WTC11 (cell line): ENCODE measurements around the gene TRAFD1. TPM values are rescaled to one million over a fixed set of nuclear protein-coding genes. Genes with fewer than 3 reads are reported as not detected.
A peak's percentile ranks its signal among the peaks of the same experiment; 100 is the strongest.

Experiments
- ATAC-seq: fragments of 200-7000 bp; cut with Tn5 transposase; 2 replicates; pipeline ENCODE4 v1.10.0; 2021; ENCODE audit warnings: mild to moderate bottlenecking, moderate library complexity
- Bru-seq: library from RNA; stranded (reverse); fragments of 400-500 nt; gene quantifications from one replicate; lab custom pipeline; 2021; lab: Mats Ljungman, UMichigan
- CTCF ChIA-PET: fragments of 300-600 bp; sonication (Branson Sonifier 250); formaldehyde crosslinking; loops from one replicate; lab custom pipeline; 2021; ENCODE audit warnings: antibody characterized with exemption; lab: Charles Lee
- POLR2A ChIA-PET: fragments of 350-600 bp; sonication (Branson Sonifier 250); formaldehyde crosslinking; loops from one replicate; lab custom pipeline; 2021; ENCODE audit warnings: antibody characterized with exemption; lab: Charles Lee
- DNase-seq: peaks from one replicate; pipeline ENCODE4 v3.0.0; 2021; ENCODE audit warnings: low spot score
- H3K27ac Mint-ChIP-seq: 2 replicates; pipeline ENCODE4 v1.8.0; 2021; ENCODE audit warnings: mixed read lengths
- H3K27me3 Mint-ChIP-seq: 2 replicates; pipeline ENCODE4 v1.8.0; 2021; ENCODE audit warnings: low read depth, mild to moderate bottlenecking, moderate library complexity, mixed read lengths
- H3K36me3 Mint-ChIP-seq: 2 replicates; pipeline ENCODE4 v1.8.0; 2021; ENCODE audit warnings: mixed read lengths
- H3K4me1 Mint-ChIP-seq: 2 replicates; pipeline ENCODE4 v1.8.0; 2022; ENCODE audit warnings: mixed read lengths
- H3K4me3 Mint-ChIP-seq: 2 replicates; pipeline ENCODE4 v1.8.0; 2021; ENCODE audit warnings: mild to moderate bottlenecking, moderate library complexity, mixed read lengths
- H3K9me3 Mint-ChIP-seq: 2 replicates; pipeline ENCODE4 v1.8.0; 2021; ENCODE audit warnings: mixed read lengths
- ATF1 ChIP-seq: sonication (generic); formaldehyde crosslinking; IDR thresholded peaks from 2 replicates; pipeline ENCODE4 v1.8.1; 2023; ENCODE audit warnings: mild to moderate bottlenecking, moderate library complexity, missing genetic modification reagents
- CBFB ChIP-seq: sonication (generic); formaldehyde crosslinking; IDR thresholded peaks from 2 replicates; pipeline ENCODE4 v1.8.1; 2022; ENCODE audit warnings: mild to moderate bottlenecking, low read depth, missing genetic modification reagents
- CREM ChIP-seq: sonication (generic); formaldehyde crosslinking; IDR thresholded peaks from 2 replicates; pipeline ENCODE4 v1.8.1; 2022; ENCODE audit warnings: mild to moderate bottlenecking, missing genetic modification reagents, moderate library complexity
- ETV6 ChIP-seq: sonication (generic); formaldehyde crosslinking; IDR thresholded peaks from 2 replicates; pipeline ENCODE4 v1.8.1; 2022; ENCODE audit warnings: mild to moderate bottlenecking, missing genetic modification reagents
- FOXP1 ChIP-seq: sonication (generic); formaldehyde crosslinking; IDR thresholded peaks from 2 replicates; pipeline ENCODE4 v1.8.0; 2022; ENCODE audit warnings: missing genetic modification reagents, mild to moderate bottlenecking, moderate library complexity, borderline replicate concordance
- GRHL2 ChIP-seq: fragments of 250-450 bp; sonication (Bioruptor Pico); IDR thresholded peaks from 2 replicates; pipeline ENCODE4 v1.8.0; 2022; ENCODE audit warnings: mild to moderate bottlenecking, moderate library complexity; ENCODE audit not compliant: insufficient replicate concordance, severe bottlenecking
- GTF2I ChIP-seq: fragments of 250-450 bp; sonication (Bioruptor Pico); conservative IDR thresholded peaks from 2 replicates; pipeline ENCODE4 v1.4.0; 2021; ENCODE audit warnings: mild to moderate bottlenecking
- HMGA2 ChIP-seq: fragments of 250-450 bp; sonication (Bioruptor Pico); IDR thresholded peaks from 2 replicates; pipeline ENCODE4 v1.4.0; 2021; ENCODE audit warnings: mild to moderate bottlenecking, moderate library complexity
- IRF1 ChIP-seq: sonication (generic); formaldehyde crosslinking; IDR thresholded peaks from 2 replicates; pipeline ENCODE4 v1.8.0; 2023; ENCODE audit warnings: missing genetic modification reagents
- JUN ChIP-seq: sonication (generic); formaldehyde crosslinking; IDR thresholded peaks from 2 replicates; pipeline ENCODE4 v1.8.0; 2023; ENCODE audit warnings: mild to moderate bottlenecking, missing genetic modification reagents
- MXD4 ChIP-seq: fragments of 250-450 bp; sonication (Bioruptor Pico); IDR thresholded peaks from 2 replicates; pipeline ENCODE4 v1.8.0; 2021; ENCODE audit warnings: mild to moderate bottlenecking, moderate library complexity, borderline replicate concordance
- NFE2L1 ChIP-seq: sonication (generic); formaldehyde crosslinking; IDR thresholded peaks from 2 replicates; pipeline ENCODE4 v1.8.1; 2023; ENCODE audit warnings: missing genetic modification reagents
- NFYB ChIP-seq: sonication (generic); formaldehyde crosslinking; conservative IDR thresholded peaks from 2 replicates; pipeline ENCODE4 v1.8.0; 2022; ENCODE audit warnings: low read depth, missing genetic modification reagents
- NR2C2 ChIP-seq: sonication (generic); formaldehyde crosslinking; IDR thresholded peaks from 2 replicates; pipeline ENCODE4 v1.8.0; 2022; ENCODE audit warnings: mild to moderate bottlenecking, missing genetic modification reagents
- OVOL2 ChIP-seq: fragments of 250-450 bp; sonication (Bioruptor Pico); IDR thresholded peaks from 2 replicates; pipeline ENCODE4 v1.9.0; 2021; ENCODE audit warnings: mild to moderate bottlenecking, borderline replicate concordance
- RORB ChIP-seq: fragments of 250-450 bp; sonication (Bioruptor Pico); IDR thresholded peaks from 2 replicates; pipeline ENCODE4 v1.9.0; 2021; ENCODE audit warnings: mild to moderate bottlenecking
- SOX15 ChIP-seq: fragments of 250-450 bp; sonication (Bioruptor Pico); IDR thresholded peaks from 2 replicates; pipeline ENCODE4 v1.9.0; 2021; ENCODE audit warnings: mild to moderate bottlenecking
- SP1 ChIP-seq: sonication (generic); formaldehyde crosslinking; conservative IDR thresholded peaks from 2 replicates; pipeline ENCODE4 v1.8.1; 2022; ENCODE audit warnings: missing genetic modification reagents
- USF2 ChIP-seq: sonication (generic); formaldehyde crosslinking; IDR thresholded peaks from 2 replicates; pipeline ENCODE4 v1.8.1; 2023; ENCODE audit warnings: mild to moderate bottlenecking, missing genetic modification reagents, moderate library complexity
- ZNF121 ChIP-seq: sonication (generic); formaldehyde crosslinking; IDR thresholded peaks from 2 replicates; pipeline ENCODE4 v1.8.0; 2023; ENCODE audit warnings: missing genetic modification reagents
- ZNF396 ChIP-seq: fragments of 250-450 bp; sonication (Bioruptor Pico); IDR thresholded peaks from 2 replicates; pipeline ENCODE4 v1.8.0; 2021; ENCODE audit warnings: mild to moderate bottlenecking, moderate library complexity, borderline replicate concordance
- ZNF671 ChIP-seq: fragments of 250-450 bp; sonication (Bioruptor Pico); IDR thresholded peaks from 2 replicates; pipeline ENCODE4 v1.8.0; 2021; ENCODE audit warnings: mild to moderate bottlenecking
- ZSCAN18 ChIP-seq: fragments of 250-450 bp; sonication (Bioruptor Pico); IDR thresholded peaks from 2 replicates; pipeline ENCODE4 v2.1.2; 2022; ENCODE audit warnings: mild to moderate bottlenecking, moderate library complexity
- long read RNA-seq, 3 experiments: library from RNA in 1 of 3; library from capped mRNA in 1 of 3; library from polyadenylated mRNA in 1 of 3; unstranded in 2 of 3; stranded (forward) in 1 of 3; transcript quantifications; one replicate each; pipeline ENCODE4 v2.0.0, GENCODE V29; 2021
- total RNA-seq: library from RNA; stranded (reverse); gene quantifications from 3 replicates; pipeline ENCODE4 v1.2.3, GENCODE V29; 2021
- TF ChIP-seq, protein P1 (sequence below): sonication (generic); formaldehyde crosslinking; IDR thresholded peaks from 2 replicates; pipeline ENCODE4 v1.8.1; 2022; ENCODE audit warnings: missing genetic modification reagents, borderline replicate concordance
- TF ChIP-seq, protein P2 (sequence below): sonication (generic); formaldehyde crosslinking; IDR thresholded peaks from 2 replicates; pipeline ENCODE4 v1.8.1; 2022; ENCODE audit warnings: low read depth, missing genetic modification reagents, borderline replicate concordance
- TF ChIP-seq, protein P3 (sequence below): sonication (generic); formaldehyde crosslinking; IDR thresholded peaks from 2 replicates; pipeline ENCODE4 v1.8.1; 2023; ENCODE audit warnings: mild to moderate bottlenecking, missing genetic modification reagents, moderate library complexity
- TF ChIP-seq, protein P4 (sequence below): sonication (generic); formaldehyde crosslinking; IDR thresholded peaks from 2 replicates; pipeline ENCODE4 v1.8.0; 2022; ENCODE audit warnings: mild to moderate bottlenecking, missing genetic modification reagents
- TF ChIP-seq, protein P5 (sequence below): fragments of 200-600 bp; IDR thresholded peaks from 2 replicates; pipeline ENCODE4 v1.8.0; 2022; ENCODE audit warnings: antibody characterized with exemption

The TRAFD1 gene
- total RNA-seq (24.8 to 25.8 TPM (median 25.1 TPM) in 3 replicates), Bru-seq, nascent RNA (percentile 66 among the genes with signal in this experiment)
- long read RNA-seq, experiment 1, transcript TRAFD1-202 (12 exons, 2,697 nt), result major isoform, 121 of 166 reads
- long read RNA-seq, experiment 1, transcript TRAFD1-201 (12 exons, 3,178 nt), result minor isoform, 19 of 166 reads
- long read RNA-seq, experiment 1, partial matches to known transcripts, result 9 of 166 reads
- long read RNA-seq, experiment 1, other reads (novel, unspliced or antisense), result 17 of 166 reads
- long read RNA-seq, experiment 2, transcript TRAFD1-202 (12 exons, 2,697 nt), result major isoform, 10 of 31 reads
- long read RNA-seq, experiment 2, partial matches to known transcripts, result 16 of 31 reads
- long read RNA-seq, experiment 2, other reads (novel, unspliced or antisense), result 4 of 31 reads
- long read RNA-seq, experiment 3, transcript TRAFD1-202 (12 exons, 2,697 nt), result major isoform, 10 of 12 reads
- long read RNA-seq, experiment 3, partial matches to known transcripts, result 0 of 12 reads
- long read RNA-seq, experiment 3, other reads (novel, unspliced or antisense), result 2 of 12 reads

- ChIA-PET CTCF (interaction anchor here (0.7 to 2.3 kb wide), 5 partner anchors 9 to 262 kb away, joined by 3 to 13 read pairs (median 6); no protein-coding TSS in a partner anchor), POLR2A (interaction anchor here (0.6 to 1.9 kb wide), 8 partner anchors 9 to 279 kb away, joined by 3 to 24 read pairs (median 6); partner anchors contain the start of gene NAA25)
- ATAC-seq, result peak; percentile 99
- H3K27ac Mint-ChIP-seq, result no peak within 1 kb of the TSS
- H3K4me1 Mint-ChIP-seq, result peaks cover 27% of the 10 kb centered on the region
- H3K27me3 Mint-ChIP-seq, result peaks cover 2% of the 10 kb centered on the region; the same call in 1 of the 2 replicates
- H3K4me3 Mint-ChIP-seq, result peak within 1 kb of the TSS; percentile 78
- no peaks in the 10 kb centered on the region for H3K36me3 Mint-ChIP-seq
- no peaks in the 10 kb centered on the region for H3K9me3 Mint-ChIP-seq
- peak; percentile 99 for DNase-seq
- TF ChIP-seq HMGA2 (CRISPR knock-in tag) (no peak), SOX15 (CRISPR knock-in tag) (no peak), ZNF671 (CRISPR knock-in tag) (no peak), SP1 (peak; percentile 96), NFYB (CRISPR knock-in tag) (peak; percentile 98), ZNF396 (CRISPR knock-in tag) (no peak), CREM (no peak), MXD4 (CRISPR knock-in tag) (no peak), NR2C2 (CRISPR knock-in tag) (no peak), GRHL2 (no peak), RORB (CRISPR knock-in tag) (no peak), USF2 (CRISPR knock-in tag) (no peak), CBFB (CRISPR knock-in tag) (no peak), ETV6 (CRISPR knock-in tag) (peak; percentile 84), JUN (no peak), GTF2I (no peak), OVOL2 (CRISPR knock-in tag) (no peak), ZNF121 (CRISPR knock-in tag) (no peak), IRF1 (CRISPR knock-in tag) (peak; percentile 71; the same call in 1 of the 2 replicates), FOXP1 (CRISPR knock-in tag) (peak; percentile 49), ZSCAN18 (CRISPR knock-in tag) (no peak), ATF1 (no peak), NFE2L1 (CRISPR knock-in tag) (peak; percentile 27; the same call in 1 of the 2 replicates)
- TF ChIP-seq, protein P1, sequence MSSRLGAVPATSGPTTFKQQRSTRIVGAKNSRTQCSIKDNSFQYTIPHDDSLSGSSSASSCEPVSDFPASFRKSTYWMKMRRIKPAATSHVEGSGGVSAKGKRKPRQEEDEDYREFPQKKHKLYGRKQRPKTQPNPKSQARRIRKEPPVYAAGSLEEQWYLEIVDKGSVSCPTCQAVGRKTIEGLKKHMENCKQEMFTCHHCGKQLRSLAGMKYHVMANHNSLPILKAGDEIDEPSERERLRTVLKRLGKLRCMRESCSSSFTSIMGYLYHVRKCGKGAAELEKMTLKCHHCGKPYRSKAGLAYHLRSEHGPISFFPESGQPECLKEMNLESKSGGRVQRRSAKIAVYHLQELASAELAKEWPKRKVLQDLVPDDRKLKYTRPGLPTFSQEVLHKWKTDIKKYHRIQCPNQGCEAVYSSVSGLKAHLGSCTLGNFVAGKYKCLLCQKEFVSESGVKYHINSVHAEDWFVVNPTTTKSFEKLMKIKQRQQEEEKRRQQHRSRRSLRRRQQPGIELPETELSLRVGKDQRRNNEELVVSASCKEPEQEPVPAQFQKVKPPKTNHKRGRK (CRISPR knock-in tag), result no peak
- TF ChIP-seq, protein P2, sequence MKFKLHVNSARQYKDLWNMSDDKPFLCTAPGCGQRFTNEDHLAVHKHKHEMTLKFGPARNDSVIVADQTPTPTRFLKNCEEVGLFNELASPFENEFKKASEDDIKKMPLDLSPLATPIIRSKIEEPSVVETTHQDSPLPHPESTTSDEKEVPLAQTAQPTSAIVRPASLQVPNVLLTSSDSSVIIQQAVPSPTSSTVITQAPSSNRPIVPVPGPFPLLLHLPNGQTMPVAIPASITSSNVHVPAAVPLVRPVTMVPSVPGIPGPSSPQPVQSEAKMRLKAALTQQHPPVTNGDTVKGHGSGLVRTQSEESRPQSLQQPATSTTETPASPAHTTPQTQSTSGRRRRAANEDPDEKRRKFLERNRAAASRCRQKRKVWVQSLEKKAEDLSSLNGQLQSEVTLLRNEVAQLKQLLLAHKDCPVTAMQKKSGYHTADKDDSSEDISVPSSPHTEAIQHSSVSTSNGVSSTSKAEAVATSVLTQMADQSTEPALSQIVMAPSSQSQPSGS (CRISPR knock-in tag), result no peak
- TF ChIP-seq, protein P3, sequence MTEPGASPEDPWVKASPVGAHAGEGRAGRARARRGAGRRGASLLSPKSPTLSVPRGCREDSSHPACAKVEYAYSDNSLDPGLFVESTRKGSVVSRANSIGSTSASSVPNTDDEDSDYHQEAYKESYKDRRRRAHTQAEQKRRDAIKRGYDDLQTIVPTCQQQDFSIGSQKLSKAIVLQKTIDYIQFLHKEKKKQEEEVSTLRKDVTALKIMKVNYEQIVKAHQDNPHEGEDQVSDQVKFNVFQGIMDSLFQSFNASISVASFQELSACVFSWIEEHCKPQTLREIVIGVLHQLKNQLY (CRISPR knock-in tag), result no peak
- TF ChIP-seq, protein P4, sequence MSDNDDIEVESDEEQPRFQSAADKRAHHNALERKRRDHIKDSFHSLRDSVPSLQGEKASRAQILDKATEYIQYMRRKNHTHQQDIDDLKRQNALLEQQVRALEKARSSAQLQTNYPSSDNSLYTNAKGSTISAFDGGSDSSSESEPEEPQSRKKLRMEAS (CRISPR knock-in tag), result peak; percentile 86; the same call in 1 of the 2 replicates
- TF ChIP-seq, protein P5, sequence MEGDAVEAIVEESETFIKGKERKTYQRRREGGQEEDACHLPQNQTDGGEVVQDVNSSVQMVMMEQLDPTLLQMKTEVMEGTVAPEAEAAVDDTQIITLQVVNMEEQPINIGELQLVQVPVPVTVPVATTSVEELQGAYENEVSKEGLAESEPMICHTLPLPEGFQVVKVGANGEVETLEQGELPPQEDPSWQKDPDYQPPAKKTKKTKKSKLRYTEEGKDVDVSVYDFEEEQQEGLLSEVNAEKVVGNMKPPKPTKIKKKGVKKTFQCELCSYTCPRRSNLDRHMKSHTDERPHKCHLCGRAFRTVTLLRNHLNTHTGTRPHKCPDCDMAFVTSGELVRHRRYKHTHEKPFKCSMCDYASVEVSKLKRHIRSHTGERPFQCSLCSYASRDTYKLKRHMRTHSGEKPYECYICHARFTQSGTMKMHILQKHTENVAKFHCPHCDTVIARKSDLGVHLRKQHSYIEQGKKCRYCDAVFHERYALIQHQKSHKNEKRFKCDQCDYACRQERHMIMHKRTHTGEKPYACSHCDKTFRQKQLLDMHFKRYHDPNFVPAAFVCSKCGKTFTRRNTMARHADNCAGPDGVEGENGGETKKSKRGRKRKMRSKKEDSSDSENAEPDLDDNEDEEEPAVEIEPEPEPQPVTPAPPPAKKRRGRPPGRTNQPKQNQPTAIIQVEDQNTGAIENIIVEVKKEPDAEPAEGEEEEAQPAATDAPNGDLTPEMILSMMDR, result no peak
These were observed at the start of gene TRAFD1 for GRCh38 chr12:112125250-112125999. TSS of gene TRAFD1 (plus strand) at chr12:112125560. CDS start at chr12:112130523, 4,963 bp downstream.
